NCI-H146 treated with DMSO at 0.1 percent for 48 hours (cell line): ENCODE measurements around the gene C1QTNF12.
"Not testable (repeated sequence)": the region's sequence is repeated elsewhere in the genome, so short reads cannot be mapped to it uniquely, and the experiment has no call there.

Source experiments
- DNase-seq: peaks from one replicate; lab custom pipeline; 2025; ENCODE audit not compliant: unreplicated experiment; lab: John Stamatoyannopoulos, UW

C1QTNF12 gene

GRCh38 chr1:1259951-1260600 lies 13.6 kb upstream of the C1QTNF12 start:
- no peak for DNase-seq

GRCh38 chr1:1259540-1259939 lies 13.0 kb upstream of the C1QTNF12 start:
- no peak for DNase-seq

- no peak for DNase-seq
These were observed 12.6 kb upstream of the C1QTNF12 start for GRCh38 chr1:1259119-1259488.

- no peak for DNase-seq
These were observed 10.7 kb upstream of the C1QTNF12 start for GRCh38 chr1:1256956-1257871.

- no peak for DNase-seq
These were observed 9.1 kb upstream of the C1QTNF12 start for GRCh38 chr1:1255611-1256010.

- no peak for DNase-seq
These were observed 8.6 kb upstream of the C1QTNF12 start for GRCh38 chr1:1255078-1255477.

- no peak for DNase-seq
These were observed 8.1 kb upstream of the C1QTNF12 start for GRCh38 chr1:1254667-1254998.

- DNase-seq = no peak
These were observed 7.6 kb upstream of the C1QTNF12 start for GRCh38 chr1:1253972-1254666.

GRCh38 chr1:1253314-1253713 lies 6.8 kb upstream of the C1QTNF12 start:
- DNase-seq = no peak

GRCh38 chr1:1250786-1251284 lies 4.3 kb upstream of the C1QTNF12 start:
- no peak for DNase-seq

- DNase-seq = not testable (repeated sequence)
These were observed 1.7 kb upstream of the C1QTNF12 start for GRCh38 chr1:1248009-1248913.

- DNase-seq = no peak
These were observed 905 bp upstream of the C1QTNF12 start for GRCh38 chr1:1247341-1247913.

- no peak for DNase-seq
These were observed 525 bp downstream of the C1QTNF12 start for GRCh38 chr1:1245817-1246576.

- no peak for DNase-seq
These were observed 1.2 kb downstream of the C1QTNF12 start for GRCh38 chr1:1245178-1245816.

GRCh38 chr1:1244192-1244811 lies 2.2 kb downstream of the C1QTNF12 start:
- DNase-seq = no peak

GRCh38 chr1:1243807-1244191 lies 2.7 kb downstream of the C1QTNF12 start:
- DNase-seq = no peak

- DNase-seq = no peak
These were observed 3.3 kb downstream of the C1QTNF12 start for GRCh38 chr1:1243266-1243660.

- no peak for DNase-seq
These were observed 3.9 kb downstream of the C1QTNF12 start for GRCh38 chr1:1242461-1243265.
